Neutrophil (primary cell): ENCODE data around the gene ZYX.

ENCODE experiments used
- H3K27ac ChIP-seq: fragments of 200-600 bp; sonication (generic); 2 replicates; pipeline ENCODE4 v1.5.1; 2016; ENCODE audit warnings: mild to moderate bottlenecking, moderate library complexity
- H3K27me3 ChIP-seq: fragments of 200-600 bp; sonication (generic); 2 replicates; pipeline ENCODE4 v1.6.0; 2016; ENCODE audit warnings: mild to moderate bottlenecking
- H3K36me3 ChIP-seq: fragments of 200-600 bp; sonication (generic); 2 replicates; pipeline ENCODE4 v1.5.1; 2017
- H3K4me1 ChIP-seq, 2 experiments: fragments of 200-600 bp in 1 of 2; sonication (generic) in 1 of 2; 1 replicate in 1 of 2; 2 replicates in 1 of 2; pipeline versions ENCODE4 v1.5.1 to v1.6.1; 2013 to 2016; ENCODE audit warnings: low read depth in 1 of 2, low read length in 1 of 2, mild to moderate bottlenecking in 1 of 2, moderate library complexity in 1 of 2; ENCODE audit not compliant: control insufficient read depth in 1 of 2, insufficient read depth in 1 of 2
- H3K4me3 ChIP-seq, 2 experiments: fragments of 200-600 bp in 1 of 2; sonication (generic) in 1 of 2; 1 replicate in 1 of 2; 2 replicates in 1 of 2; pipeline ENCODE4 v1.5.1; 2013 to 2016; ENCODE audit warnings: low read depth in 1 of 2, low read length in 1 of 2, mild to moderate bottlenecking in 1 of 2, moderate library complexity in 1 of 2
- H3K9me3 ChIP-seq: fragments of 200-600 bp; sonication (generic); 2 replicates; pipeline ENCODE4 v1.5.1; 2016
- TF ChIP-seq, protein P1 (sequence below): fragments of 200-600 bp; sonication (generic); IDR thresholded peaks from 2 replicates; pipeline ENCODE4 v1.5.1; 2016; ENCODE audit warnings: antibody characterized with exemption

ZYX gene

DNA sequence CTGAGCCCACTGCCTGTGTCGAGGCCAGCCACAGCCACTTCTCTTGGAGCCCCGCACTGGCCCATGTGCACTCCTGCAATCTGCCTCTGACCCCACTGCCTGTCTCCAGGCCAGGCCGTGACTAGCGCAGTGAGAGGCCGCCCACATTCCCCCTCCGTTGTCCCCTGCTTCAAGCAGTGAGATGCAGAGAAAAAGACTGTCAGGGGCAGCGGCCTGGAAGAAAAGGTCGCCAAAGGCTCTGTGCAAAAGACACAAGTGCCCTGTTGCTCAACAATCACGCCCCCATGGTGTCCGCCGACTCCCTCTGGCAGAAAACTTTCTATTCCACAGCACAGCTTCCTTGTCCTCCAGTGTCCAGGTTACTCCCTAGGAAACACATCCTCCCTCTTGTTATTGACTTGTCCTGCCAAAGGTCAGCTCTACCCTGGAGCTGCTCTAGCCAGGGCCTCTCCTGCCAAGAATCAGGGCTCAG is 28.6 kb upstream of the ZYX start:
- H3K4me3 ChIP-seq = no peak overlapping the region
- H3K27me3 ChIP-seq = peaks cover under 1% of the 10 kb centered on the region
- TF ChIP-seq, protein P1, sequence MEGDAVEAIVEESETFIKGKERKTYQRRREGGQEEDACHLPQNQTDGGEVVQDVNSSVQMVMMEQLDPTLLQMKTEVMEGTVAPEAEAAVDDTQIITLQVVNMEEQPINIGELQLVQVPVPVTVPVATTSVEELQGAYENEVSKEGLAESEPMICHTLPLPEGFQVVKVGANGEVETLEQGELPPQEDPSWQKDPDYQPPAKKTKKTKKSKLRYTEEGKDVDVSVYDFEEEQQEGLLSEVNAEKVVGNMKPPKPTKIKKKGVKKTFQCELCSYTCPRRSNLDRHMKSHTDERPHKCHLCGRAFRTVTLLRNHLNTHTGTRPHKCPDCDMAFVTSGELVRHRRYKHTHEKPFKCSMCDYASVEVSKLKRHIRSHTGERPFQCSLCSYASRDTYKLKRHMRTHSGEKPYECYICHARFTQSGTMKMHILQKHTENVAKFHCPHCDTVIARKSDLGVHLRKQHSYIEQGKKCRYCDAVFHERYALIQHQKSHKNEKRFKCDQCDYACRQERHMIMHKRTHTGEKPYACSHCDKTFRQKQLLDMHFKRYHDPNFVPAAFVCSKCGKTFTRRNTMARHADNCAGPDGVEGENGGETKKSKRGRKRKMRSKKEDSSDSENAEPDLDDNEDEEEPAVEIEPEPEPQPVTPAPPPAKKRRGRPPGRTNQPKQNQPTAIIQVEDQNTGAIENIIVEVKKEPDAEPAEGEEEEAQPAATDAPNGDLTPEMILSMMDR = no peak
- H3K27ac ChIP-seq = no peak overlapping the region
- H3K4me1 ChIP-seq = no peaks in the 10 kb centered on the region
- no peaks in the 10 kb centered on the region for H3K9me3 ChIP-seq
- no peaks in the 10 kb centered on the region for H3K36me3 ChIP-seq

DNA sequence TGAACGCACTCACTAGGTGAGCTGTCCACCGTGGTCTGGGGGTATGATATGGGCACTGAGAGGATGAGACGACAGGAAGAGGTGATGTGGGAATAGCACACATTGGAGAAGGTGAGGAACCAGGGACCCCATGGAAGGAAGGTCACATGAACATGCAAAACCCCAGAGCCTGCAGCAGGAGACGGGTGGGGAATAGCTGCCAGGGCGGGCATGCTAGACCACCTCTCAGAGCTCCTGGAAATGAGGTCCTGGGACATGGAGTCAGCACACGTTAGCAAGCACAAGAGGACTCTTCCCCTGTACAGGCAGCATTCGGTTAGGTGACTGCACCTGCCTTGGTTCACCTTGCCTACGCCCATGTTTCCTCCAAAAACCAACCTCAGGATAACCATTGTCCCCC is 26.8 kb upstream of the ZYX start:
- Histone ChIP-seq H3K27ac (no peak overlapping the region), H3K27me3 (peaks cover 18% of the 10 kb centered on the region), H3K9me3 (no peaks in the 10 kb centered on the region), H3K4me1 (no peaks in the 10 kb centered on the region), H3K36me3 (no peaks in the 10 kb centered on the region), H3K4me3 (no peak overlapping the region)
- TF ChIP-seq, protein P1 = no peak

DNA sequence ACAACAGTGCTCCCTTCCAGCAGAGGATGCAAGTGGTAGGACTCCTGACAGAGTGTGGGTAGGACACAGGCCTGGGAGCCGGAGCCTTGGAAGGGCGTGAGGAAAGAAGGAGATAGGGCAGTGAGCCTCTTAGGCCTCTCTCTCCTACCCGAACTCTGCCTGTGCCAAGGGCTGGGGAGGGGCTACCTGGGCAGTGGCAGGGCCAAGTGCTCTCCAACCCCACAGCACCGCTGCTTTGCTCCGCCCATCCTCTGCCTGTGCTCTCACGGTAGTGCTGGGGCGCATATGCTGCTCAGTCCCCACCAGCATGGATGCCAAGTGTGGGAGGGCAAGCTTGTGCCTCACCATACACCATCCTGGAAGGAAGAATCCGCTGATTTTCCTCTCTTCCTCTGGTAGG is 26.2 kb upstream of the ZYX start:
- no peaks in the 10 kb centered on the region for H3K9me3 ChIP-seq
- H3K36me3 ChIP-seq = no peaks in the 10 kb centered on the region
- TF ChIP-seq, protein P1 = no peak
- peaks cover 24% of the 10 kb centered on the region for H3K27me3 ChIP-seq
- H3K4me1 ChIP-seq = no peaks in the 10 kb centered on the region
- H3K27ac ChIP-seq = no peak overlapping the region
- no peak overlapping the region for H3K4me3 ChIP-seq

DNA sequence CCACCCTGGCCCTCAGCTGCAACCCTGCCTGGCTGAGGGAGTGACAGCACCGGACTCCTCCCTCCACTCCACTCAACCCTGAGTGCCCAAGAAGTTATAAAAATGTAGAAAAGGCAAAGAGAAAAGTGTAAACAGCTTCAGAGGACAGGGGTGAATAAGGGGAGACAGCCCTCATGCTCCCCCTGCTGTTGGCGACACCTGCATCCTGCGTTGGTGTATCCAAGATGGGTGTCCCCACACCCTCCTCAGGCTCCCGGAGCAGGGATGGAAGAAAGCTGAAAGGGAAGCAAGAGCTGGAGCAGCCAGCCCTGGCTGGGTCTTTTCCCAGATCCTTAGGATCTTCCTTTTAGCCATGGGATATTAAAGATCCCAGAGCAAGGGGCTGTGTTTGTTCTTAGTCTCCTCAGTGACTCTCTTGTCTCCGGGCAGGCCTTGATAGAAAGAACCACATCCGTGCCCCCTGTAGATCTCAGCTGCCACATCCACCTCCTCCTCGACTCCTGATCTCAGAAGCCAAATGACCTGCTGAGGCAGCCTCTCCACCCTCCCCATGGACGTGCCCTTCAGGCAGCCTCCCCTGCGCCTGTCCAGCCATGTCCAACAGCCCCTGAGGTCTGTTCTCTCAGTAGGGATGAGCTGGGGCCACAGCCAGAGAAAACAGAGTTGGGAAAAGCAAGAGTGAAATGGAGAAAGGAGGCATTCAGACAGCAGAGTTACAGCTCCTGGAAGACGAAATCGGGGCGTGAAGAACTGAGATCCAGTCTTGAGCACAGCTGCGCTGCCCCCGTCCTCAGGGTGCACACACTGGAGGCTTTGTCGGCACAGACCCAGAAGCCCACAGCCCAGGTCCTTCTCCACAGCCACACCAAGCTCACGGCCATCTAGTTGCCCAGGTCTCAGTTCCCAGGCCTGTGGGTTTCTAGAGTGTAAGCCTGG is 25.4 kb upstream of the ZYX start:
- TF ChIP-seq, protein P1 = no peak

DNA sequence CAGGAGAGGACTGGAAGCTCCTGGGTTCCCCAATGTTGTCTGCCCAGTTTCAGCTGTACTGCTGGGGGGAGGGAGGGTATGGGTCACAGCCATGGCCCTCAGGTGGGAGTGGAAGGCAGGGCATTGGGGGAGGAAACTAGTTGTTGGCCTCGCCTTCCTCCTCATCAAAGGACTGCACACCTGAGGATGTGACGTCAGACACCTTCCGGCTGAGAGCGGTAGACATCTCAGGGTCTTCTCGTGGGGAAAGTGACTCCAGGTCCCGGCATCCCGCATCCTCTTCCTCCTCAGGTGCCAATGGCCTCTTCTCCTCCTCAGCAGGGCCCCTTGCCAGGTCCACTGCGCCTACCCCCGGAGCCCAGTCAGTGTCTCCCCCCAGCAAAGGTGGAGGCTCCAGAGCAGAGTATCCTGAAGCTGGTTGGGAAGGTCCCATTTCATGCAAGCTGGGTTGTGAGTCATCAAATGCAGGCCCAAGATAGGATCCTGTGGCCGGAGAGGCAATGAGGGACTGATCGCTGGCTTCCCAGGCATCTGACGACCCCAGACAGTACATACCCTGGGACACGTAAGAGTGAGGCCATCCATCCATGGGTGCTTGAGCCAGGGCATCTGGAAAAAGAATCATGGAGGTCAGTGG is 24.6 kb upstream of the ZYX start:
- Histone ChIP-seq H3K36me3 (no peaks in the 10 kb centered on the region), H3K27ac (no peak overlapping the region), H3K4me1 (no peaks in the 10 kb centered on the region), H3K27me3 (peaks cover 40% of the 10 kb centered on the region), H3K4me3 (no peak overlapping the region), H3K9me3 (no peaks in the 10 kb centered on the region)
- TF ChIP-seq, protein P1 = no peak

More for the DNA sequence above, 25.4 kb upstream of the ZYX start:
- peaks cover 32% of the 10 kb centered on the region for H3K27me3 ChIP-seq
- no peaks in the 10 kb centered on the region for H3K4me1 ChIP-seq
- H3K4me3 ChIP-seq = no peak overlapping the region
- H3K9me3 ChIP-seq = no peaks in the 10 kb centered on the region
- H3K27ac ChIP-seq = no peak overlapping the region
- H3K36me3 ChIP-seq = no peaks in the 10 kb centered on the region
